Measurements from ENCODE around the gene NSMCE1.
"Not testable (repeated sequence)": the region's sequence is repeated elsewhere in the genome, so short reads cannot be mapped to it uniquely, and the experiment has no call there.

NSMCE1 gene

DNA sequence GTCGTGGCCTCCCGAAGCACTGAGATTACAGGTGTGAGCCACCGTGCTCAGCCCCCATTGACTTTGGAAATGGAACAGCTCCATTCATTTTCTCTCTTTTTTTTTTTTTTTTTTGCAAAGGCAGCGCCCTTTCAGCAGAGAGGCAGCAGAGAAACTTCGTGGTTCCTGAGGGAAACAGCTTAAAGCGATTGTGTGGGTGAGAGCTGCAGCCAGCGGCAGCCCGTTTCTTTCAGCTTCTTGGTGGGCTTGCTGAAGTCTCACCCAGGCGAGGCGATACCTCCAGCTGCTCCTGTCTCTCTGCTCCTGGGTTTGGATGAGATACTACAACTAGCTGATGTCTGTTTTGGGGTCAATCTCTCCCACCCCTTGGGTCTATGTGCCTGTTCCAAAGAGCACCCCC is 57.5 kb downstream of the NSMCE1 start:
- DNase-seq: no peak

DNA sequence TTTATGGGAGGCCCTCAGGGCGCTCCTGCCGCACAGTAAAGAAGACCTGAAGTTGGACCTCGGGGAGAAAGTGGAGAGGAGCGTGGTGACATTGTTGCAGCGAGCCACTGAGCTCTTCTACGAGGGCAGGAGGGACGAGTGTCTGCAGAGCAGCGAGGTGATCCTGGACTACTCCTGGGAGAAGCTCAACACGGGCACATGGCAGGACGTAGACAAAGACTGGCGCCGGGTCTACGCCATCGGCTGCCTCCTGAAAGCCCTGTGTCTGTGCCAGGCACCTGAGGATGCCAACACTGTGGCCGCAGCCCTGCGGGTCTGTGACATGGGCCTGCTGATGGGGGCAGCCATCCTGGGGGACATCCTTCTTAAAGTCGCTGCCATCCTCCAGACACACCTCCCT is 58.4 kb downstream of the NSMCE1 start:
- no peak for DNase-seq

DNA sequence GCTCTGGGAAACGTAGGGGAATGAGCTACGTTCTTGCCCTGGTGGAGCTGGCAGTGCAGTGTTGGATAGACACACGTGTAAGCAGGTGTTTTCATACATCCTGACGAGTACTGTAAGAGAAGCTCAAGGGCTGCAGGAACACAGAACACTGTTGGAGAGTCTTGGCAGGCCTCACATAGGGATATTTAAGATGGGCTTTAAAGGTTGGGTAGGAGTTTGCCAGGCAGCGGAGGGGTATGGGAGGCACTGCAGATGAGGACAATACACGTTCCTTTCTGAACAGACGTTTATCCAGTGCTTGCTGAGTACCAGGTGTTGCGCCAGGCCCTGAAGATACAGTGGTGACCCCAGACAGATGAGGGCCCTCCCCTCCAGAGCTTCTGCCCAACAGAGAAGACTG is 59.0 kb downstream of the NSMCE1 start:
- DNase-seq: no peak

DNA sequence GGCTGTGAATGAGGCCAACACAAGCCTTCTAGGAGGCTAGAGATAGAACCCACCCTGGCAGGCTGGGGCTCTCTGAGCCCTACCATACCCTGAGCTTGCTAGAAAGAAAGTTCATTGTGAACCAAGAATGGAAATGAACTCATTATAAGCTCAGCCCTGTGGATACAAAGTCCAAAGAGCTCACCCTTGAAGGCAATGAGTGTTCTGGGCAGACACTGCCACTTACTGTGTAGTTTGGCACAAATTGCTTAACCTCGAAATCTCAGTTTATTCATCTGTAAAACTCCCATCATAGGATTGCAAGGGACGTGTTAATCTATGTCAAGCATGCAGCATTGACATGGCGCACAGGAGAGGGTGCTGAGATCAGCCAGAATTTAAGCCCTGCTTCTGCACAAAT is 59.8 kb downstream of the NSMCE1 start:
- DNase-seq: no peak

DNA sequence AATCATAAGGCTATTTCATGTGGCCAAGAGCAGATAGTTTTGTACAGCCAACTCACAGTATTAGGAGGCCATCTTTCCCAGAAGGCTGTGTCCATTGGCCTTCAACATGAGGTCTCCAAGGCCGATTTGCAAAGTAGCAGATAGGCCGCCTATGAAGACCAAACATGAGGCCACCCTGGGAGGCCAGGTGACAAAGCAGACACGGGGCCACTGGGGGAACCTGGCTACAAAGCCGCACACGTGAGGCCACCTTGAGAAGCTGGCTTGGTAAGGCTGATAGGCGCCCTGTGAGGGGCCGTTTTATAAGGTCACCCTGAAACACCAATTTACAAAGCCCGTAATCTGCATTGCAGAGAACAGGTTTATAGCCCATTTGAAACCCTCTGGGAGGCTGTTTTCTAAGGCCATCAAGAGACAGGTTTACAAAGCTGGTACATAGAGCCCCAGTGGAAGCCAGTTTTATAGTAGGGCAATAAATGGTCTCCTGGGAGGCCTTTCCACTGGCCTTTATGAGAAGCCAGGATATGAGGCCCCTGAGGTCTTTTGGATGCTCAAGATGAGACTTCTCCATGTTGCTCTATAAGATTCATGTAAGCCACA is 60.4 kb downstream of the NSMCE1 start:
- DNase-seq: no peak

DNA sequence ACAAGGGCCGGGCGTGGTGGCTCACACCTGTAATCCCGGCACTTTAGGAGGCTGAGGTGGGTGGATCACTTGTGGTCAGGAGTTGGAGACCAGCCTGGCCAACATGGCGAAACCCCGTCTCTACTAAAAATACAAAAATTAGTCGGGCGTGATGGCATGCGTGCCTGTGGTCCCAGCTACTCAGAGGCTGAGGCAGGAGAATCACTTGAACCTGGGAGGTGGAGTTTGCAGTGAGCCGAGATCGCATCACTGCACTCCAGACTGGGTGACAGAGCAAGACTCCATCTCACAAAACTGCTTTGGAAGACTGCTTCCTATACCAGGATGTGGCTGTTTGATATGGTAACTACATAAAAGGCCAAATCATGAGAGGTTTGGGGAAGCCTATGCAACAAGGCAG is 61.5 kb downstream of the NSMCE1 start:
- not testable (repeated sequence) for DNase-seq

DNA sequence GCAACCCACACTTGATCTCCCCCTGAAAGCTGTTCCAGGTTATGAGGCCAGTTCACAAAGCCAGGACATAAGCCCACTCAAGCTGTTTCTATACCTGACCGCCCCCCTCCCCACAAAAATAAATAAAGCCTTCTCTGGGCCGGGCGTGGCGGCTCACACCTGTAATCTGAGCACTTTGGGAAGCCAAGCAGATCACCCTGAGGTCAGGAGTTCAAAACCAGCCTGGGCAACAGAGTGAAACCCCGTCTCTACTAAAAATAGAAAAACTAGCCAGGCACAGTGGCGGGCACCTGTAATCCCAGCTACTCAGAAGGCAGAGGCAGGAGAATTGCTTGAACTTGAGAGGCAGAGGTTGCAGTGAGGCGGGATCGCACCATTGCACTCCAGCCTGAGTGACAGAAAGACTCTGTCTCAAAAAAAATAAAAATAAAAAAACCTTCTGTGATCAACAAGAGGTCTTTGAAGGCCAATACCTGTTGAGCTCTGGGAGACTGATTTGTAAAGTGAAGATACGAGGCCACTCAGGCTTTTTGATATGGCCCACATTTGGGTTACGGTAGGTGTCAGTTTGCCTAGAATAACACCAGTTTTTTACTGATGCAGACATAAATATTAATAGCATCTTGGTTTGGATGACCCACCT is 63.0 kb downstream of the NSMCE1 start:
- DNase-seq: no peak

DNA sequence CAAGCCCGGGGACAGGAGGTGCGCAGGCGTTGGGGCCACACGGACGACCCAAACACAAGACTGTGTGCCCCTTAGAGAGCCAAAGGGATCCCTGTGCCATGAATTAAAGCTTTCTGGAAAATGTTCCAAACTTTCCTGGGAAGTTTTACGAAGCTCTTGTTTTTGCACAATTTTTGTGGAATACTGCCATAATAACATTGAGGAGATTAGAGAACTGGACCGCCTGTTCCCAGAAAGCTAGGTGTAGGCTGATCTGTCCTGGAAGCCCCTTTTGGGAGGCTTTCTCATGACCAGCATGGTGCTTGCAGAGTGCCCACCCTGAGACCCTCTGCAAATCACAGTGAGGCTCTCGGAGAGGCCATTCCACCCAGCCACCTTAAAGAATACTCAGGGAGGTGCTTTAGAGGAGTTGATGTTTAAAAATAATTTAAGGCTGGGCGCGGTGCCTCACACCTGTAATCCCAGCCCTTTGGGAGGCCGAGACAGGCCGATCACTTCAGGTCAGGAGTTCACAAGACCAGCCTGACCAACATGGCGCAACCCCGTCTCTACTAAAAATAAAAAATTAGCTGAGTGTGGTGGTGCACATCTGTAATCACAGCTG is 64.2 kb downstream of the NSMCE1 start:
- DNase-seq: no peak

DNA sequence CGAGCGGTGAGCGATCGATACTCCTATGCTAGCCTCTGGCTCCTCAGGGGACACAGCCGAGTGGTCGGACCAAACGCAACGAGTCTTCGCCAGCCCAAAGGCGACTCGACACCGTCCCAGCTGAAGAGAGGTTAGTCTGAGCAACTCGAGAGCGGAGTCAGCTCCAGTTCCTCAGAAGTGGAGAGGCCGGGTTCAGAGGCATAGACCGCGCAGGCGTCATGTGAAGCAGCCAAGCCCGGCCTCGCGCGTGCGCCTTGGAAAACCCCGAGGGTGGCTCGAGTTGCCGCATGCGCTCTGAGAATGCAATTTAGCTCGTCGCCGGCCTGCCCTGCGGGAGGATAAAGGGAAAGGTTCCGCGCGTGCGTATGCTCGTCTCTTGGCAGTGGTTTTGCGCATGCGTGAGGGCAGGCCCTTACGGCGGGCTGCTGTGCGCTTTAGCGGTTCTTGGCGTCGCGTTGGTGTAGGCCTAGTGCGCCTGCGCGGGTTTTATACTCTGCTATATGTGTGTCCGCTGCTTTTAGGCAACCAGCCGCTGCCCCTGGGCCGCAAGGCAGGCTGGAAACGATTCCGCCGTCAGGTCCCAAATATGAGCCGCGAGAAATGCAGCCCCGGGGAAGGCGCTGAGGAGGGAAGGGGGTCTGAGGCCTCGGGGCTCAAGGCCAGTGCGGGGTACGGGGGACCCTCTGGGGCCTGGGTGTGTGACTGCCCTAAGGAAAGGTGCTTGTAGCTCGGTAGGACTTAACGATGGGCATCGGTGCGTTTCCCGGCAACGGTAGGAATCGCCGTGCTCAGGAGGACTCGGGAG is 64.9 kb downstream of the NSMCE1 start, which contains the start of gene KDM8:
Gene KDM8, plus strand, starts transcription at position 20 of the 805 bp plus-strand sequence. CDS start 6,598 bp downstream, outside the sequence.
- peak; percentile 98 for DNase-seq

DNA sequence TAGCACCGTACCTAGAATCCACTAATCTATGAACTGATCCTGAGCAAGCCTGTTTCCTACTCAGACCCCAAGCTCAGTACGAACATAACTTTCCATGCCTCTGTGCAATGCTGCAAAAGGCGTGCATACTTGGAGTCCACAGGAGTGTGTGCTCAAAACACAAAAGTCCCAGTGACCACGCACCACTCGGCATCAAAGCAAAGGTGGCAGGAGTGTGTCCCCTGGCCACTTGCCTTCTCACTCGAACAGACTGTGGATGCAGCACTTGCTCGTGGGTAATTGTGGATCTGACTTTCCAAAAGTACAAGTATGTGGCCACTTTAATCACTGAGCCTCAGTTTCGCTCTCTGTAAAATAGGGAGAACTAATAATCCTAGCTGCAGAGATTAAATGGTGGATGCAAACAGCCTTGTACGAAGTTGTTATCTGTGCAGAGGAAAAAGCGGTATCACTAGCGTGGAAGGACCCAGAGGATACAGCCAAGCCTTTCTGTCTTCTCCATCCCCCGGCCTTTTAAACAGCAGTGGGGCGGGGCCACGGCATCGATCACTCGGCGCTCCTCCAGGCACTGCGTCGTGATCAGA is 65.6 kb downstream of the NSMCE1 start:
- no peak for DNase-seq

DNA sequence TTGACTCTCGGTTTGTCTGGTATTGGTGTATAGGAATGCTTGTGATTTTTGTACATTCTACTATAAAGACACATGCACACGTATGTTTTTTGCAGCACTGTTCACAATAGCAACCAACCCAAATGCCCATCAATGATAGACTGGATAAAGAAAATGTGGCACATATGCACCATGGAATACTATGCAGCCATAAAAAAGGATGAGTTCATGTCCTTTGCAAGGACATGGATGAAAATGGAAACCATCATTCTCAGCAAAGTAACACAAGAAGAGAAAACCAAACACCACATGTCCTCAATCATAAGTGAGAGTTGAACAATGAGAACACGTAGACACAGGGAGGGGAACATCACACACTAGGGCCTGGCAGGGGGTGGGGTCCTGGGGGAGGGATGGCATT is 67.7 kb downstream of the NSMCE1 start:
- DNase-seq: not testable (repeated sequence)

DNA sequence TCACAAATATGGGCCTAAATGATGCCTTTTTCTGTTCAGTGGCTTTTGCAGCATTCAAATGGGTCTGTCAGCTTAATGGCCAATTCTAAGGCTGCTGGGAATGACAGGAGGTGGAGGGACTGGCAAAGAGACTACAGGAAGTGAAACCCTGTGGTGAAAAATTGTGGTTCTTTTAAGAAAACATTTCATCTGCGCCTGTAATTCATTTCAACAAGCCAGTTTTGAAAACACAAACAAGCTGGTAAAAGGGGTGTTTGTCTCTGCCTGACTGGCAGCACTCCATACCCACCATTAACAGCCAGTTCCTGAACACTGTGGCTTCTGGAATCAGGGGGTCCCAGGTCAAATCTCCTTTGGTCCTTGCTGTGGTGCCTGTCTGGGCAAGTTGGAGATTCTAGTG is 68.8 kb downstream of the NSMCE1 start:
- no peak for DNase-seq

DNA sequence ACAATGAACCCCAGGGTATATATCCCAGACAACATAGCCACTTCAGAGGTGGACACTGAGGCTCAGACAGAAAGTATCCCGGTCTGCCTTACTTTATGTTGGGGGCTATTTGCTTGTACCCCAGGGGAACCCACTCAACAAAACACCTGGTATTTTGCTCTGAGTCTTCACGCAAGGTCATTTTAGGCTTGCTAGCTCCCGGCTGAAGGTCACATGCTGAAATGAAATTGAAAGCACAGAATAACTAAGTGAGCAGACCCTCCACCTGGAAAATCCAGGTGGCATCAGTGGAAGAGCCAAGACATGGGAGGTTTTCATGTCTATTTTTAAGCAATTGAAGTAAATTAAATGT is 69.4 kb downstream of the NSMCE1 start:
- DNase-seq: no peak

DNA sequence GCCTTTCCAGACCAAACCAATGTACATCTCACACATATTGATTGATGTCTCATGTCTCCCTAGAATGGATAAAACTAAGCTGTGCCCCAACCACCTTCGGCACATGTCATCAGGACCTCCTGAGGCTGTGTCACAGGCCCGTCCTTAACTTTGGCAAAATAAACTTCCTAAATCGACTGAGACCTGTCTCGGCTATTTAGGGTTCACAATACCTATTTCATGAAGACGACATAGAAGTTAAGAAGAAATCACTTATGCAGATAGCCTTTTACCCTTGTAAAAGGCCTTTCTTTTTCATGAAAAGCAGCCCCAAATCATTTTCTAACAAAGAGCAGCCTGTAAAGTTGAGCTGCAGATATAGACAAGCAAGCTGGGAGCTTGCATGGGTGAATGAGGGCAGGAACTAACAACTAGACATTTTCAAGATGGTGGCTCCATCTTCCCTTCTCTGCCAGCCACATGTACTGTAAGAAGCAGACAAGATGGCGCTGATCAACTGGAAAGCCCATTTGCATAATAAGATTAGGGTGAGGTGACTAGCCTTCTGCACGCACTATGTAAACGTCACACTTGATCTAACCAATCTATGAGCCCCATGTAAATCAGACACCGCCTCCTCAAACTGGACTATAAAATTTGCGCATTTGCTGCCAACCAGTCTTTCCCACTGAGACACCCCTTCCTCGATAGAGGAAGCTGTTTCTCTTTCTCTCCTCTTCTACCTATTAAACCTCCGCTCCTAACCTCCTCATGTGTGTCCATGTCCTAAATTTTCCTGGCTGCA is 69.9 kb downstream of the NSMCE1 start:
- DNase-seq: no peak

DNA sequence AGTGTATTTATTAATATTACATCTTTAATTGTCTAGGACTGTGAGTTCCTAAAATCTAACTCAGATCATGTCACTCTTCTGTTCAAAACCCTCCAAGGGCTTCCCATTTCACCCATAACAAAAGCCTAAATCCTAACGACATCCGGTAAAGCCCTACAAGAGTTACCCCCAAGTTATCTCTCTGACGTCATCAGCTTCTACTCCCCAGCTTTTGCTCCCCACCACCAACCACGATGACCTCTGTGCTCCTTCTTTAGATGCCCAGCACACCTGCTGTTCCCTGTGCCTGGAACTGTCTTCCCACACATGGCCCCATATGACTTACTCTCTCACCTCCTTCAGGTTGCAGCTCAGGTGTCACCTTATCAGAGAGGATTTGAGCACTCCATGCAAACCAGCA is 71.6 kb downstream of the NSMCE1 start:
- DNase-seq: no peak

DNA sequence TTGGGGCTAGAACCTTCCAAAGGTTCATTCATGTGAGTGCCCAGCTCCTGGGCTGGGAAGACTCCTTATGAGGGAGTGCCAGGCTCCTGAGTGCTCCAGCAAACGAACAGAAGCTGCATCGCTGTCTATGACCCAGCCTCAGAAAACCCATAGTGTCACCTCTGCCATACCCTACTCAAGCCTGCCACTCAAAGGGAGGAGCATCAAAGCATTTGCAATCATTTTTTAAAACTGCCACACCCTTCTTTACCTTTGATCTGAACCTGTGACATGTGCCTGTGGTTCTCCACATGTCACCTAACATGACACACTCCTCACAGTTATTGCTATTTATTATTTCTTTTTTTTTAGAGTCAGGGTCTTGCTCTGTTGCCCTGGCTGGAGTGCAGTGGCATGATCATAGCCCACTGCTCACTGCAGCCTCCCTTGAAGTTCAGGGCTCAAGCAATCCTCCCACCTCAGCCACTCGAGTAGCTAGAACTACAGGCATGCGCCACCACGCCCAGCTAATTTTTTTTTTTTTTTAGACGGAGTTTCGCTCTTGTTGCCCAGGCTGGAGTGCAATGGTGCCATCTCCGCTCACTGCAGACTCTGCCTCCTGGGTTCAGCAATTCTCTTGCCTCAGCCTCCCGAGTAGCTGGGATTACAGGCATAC is 72.5 kb downstream of the NSMCE1 start:
- DNase-seq: no peak

DNA sequence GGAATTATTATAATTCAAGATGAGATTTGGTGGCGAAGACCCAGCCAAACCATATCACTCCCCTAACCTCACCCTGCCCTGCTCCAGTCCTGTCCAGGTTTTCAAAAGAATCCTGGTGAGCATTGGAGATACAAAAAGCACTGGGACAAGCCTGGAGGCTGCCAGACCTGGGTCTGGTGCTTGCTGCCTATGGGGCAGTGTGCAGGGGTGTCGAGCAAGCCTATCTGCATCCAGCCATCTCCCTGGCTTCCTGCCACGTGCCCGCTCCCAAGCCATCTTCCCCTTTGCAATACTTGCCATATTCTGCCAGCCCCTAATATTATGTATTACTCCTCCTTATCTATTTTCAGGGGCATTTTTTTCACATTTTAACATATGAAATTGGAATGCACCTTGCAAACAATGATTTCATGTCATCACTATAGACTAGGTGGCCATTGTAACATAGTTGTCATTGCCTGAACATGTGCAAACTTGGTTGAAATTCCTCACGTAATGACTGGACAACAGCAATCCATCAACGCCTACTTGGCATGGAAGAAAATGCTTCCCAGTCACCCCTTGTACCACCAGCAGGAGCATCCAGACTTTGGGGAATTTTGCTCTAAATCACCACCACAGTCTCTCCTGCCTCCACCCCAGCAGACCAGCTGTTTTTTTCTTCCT is 73.4 kb downstream of the NSMCE1 start:
- DNase-seq: no peak

DNA sequence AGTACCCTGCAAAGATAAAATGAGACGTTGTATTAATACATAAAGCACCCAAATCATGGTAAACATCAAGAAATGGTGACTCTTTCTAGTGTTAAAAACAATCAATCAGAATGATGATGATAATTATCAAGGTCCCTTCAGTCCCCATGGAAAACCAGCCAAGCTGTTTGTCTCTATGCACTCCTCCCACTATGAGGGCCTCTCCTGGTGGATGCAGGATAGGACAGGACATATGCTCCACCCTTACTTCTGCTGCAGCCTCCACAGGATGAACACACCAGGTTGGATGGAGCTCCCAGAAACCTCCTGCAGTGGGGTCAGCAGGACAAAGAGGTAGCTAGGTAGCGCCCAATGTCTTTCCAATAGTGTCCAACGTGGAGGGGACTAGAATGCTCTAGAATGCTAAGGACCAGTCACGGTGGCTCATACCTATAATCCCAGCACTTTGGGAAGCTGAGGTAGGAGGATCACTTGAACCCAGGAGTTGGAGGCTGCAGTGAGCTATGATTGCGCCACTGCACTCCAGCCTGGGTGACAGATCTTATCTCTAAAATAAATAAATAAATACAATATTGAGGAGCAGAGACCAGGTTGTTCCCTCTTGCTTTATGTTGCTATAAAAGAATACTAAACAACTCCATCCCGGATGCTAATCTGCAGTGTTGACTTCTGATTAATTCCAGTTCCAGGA is 75.1 kb downstream of the NSMCE1 start:
- DNase-seq: no peak

DNA sequence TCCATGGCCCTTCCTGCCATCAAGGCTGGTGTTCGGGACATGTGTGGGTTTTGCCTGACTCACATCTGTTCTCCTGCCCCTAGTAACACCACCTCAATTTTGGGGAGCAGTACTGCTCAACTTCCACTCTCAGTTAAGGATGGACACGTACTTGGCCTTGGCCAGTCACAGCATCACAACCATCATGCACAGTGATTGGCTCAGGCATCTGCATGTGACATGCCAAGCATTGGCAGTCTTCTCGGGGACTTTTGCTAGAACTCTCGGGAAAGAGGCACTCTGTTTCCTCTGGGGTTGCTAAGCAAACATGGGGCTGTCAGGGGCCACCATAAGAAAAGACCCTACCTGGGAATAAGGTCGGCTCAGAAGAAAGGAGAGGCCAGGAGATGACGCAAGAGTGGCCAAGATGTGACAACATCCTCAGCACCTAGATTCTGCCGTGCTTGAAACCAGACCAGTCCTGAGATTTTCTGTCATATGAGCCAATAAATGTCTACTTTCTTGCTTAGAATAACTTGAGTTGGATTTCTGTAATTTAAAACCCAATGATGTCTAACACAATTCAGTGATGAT is 77.1 kb downstream of the NSMCE1 start:
- DNase-seq: no peak

DNA sequence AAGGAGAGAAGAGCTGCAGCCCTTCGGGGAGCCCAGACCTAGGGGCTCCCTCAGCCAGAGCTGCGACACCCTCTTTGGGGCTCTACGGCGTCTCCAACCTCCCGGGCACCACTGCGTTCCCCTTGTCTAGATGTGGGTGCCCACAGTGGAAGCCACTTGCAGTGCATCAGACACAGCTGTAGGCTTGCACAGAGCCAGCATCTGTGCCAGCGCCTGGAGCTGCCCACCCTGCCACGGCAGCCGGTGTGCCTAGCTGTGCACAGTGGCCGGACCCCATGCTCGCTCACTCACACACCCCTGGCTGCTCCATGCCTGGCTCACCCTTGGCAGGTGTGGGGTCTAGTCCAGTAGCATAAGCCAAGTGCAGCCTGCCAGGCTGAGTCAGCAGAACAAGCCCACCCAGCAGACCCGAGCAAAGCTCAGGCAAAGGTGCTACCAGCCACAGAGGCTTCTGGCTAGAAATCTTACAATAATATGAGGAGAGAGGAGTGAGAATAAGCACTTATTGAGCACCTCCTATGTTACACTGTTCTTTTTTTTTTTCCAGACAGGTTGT is 78.2 kb downstream of the NSMCE1 start:
- DNase-seq: no peak

All from activated CD4-positive, CD25-positive, alpha-beta regulatory T cell treated with anti-CD3 and anti-CD28 coated beads, Interleukin-2, amount 50 U/mL, for 72 hours (primary cell).